HepG2 (cell line): ENCODE results near the gene UTP15. TPM values are rescaled to one million over a fixed set of nuclear protein-coding genes. Genes with fewer than 3 reads are reported as not detected.

Experiments
- ATF7 ChIP-seq, 2 experiments: fragments of 450-650 bp in 1 of 2; sonication (generic) in 1 of 2; formaldehyde crosslinking in 1 of 2; IDR thresholded peaks; 2 replicates each; pipeline versions ENCODE4 v1.4.0 to v1.6.1; 2016 to 2020; ENCODE audit warnings: antibody characterized with exemption in 1 of 2, mild to moderate bottlenecking in 1 of 2, missing genetic modification reagents in 1 of 2
- CAMTA2 ChIP-seq: sonication (generic); formaldehyde crosslinking; IDR thresholded peaks from 2 replicates; pipeline ENCODE4 v1.4.0; 2020; ENCODE audit warnings: mild to moderate bottlenecking, missing genetic modification reagents, borderline replicate concordance
- FOXK2 ChIP-seq: fragments of 450-650 bp; IDR thresholded peaks from 2 replicates; pipeline ENCODE4 v1.6.1; 2016
- NFYB ChIP-seq: sonication (generic); formaldehyde crosslinking; IDR thresholded peaks from 2 replicates; pipeline ENCODE4 v1.4.0; 2020; ENCODE audit warnings: missing genetic modification reagents
- SPEN ChIP-seq: sonication (generic); formaldehyde crosslinking; IDR thresholded peaks from 2 replicates; pipeline ENCODE4 v1.5.1; 2020; ENCODE audit warnings: low read depth, mild to moderate bottlenecking, missing genetic modification reagents
- TFAP4 ChIP-seq: sonication (generic); IDR thresholded peaks from 2 replicates; pipeline ENCODE4 v1.6.1; 2016; ENCODE audit warnings: low read depth, borderline replicate concordance
- ZBTB43 ChIP-seq: sonication (generic); formaldehyde crosslinking; conservative IDR thresholded peaks from 2 replicates; pipeline ENCODE4 v1.4.0; 2020; ENCODE audit warnings: missing genetic modification reagents
- ZNF20 ChIP-seq: sonication (generic); formaldehyde crosslinking; IDR thresholded peaks from 2 replicates; pipeline ENCODE4 v1.4.0; 2020; ENCODE audit warnings: mild to moderate bottlenecking, moderate library complexity, missing genetic modification reagents
- ZNF468 ChIP-seq: sonication (generic); formaldehyde crosslinking; IDR thresholded peaks from 2 replicates; pipeline ENCODE4 v1.8.0; 2022; ENCODE audit warnings: mild to moderate bottlenecking, moderate library complexity, missing genetic modification reagents
- ZNF616 ChIP-seq: sonication (generic); formaldehyde crosslinking; IDR thresholded peaks from 2 replicates; pipeline ENCODE4 v1.5.0; 2020; ENCODE audit warnings: low read depth, mild to moderate bottlenecking, missing genetic modification reagents
- ZNF883 ChIP-seq: sonication (generic); formaldehyde crosslinking; IDR thresholded peaks from 2 replicates; pipeline ENCODE4 v1.5.1; 2020; ENCODE audit warnings: mild to moderate bottlenecking, missing genetic modification reagents; ENCODE audit errors: not compliant biosample characterization
- polyA plus RNA-seq, 8 experiments: library from polyadenylated mRNA; depleted of rRNA in 3 of 8; stranded (reverse) in 7 of 8; unstranded in 1 of 8; fragments of >200 nt; fragmentation: Illumina TruSeq in 4 of 8; extraction: Trizol in 4 of 8; gene quantifications; 2 replicates each; pipeline versions ENCODE4 v1.2.1 to v1.2.3, GENCODE V29; 2011 to 2016; ENCODE audit warnings: low read depth in 4 of 8, missing spikeins in 1 of 8, mixed read lengths in 1 of 8; ENCODE audit not compliant: insufficient read depth in 1 of 8
- total RNA-seq, 5 experiments: library from RNA; depleted of rRNA; stranded (reverse); fragments of >200 nt; fragmentation: Illumina TruSeq; extraction: Trizol; gene quantifications; 2 replicates each; pipeline ENCODE4 v1.2.3, GENCODE V29; 2016; ENCODE audit warnings: low read depth in 1 of 5
- TF ChIP-seq, protein P1 (sequence below): sonication (generic); formaldehyde crosslinking; IDR thresholded peaks from 2 replicates; pipeline ENCODE4 v1.5.1; 2020; ENCODE audit warnings: missing genetic modification reagents, mild to moderate bottlenecking, borderline replicate concordance
- TF ChIP-seq, protein P2 (sequence below): sonication (generic); formaldehyde crosslinking; IDR thresholded peaks from 2 replicates; pipeline ENCODE4 v1.8.0; 2022; ENCODE audit warnings: low read depth, missing genetic modification reagents
- TF ChIP-seq, protein P3 (sequence below): sonication (generic); formaldehyde crosslinking; IDR thresholded peaks from 2 replicates; pipeline ENCODE4 v1.4.0; 2020; ENCODE audit warnings: mild to moderate bottlenecking, missing genetic modification reagents, borderline replicate concordance
- TF ChIP-seq, protein P4 (sequence below): sonication (generic); formaldehyde crosslinking; IDR thresholded peaks from 2 replicates; pipeline ENCODE4 v1.5.1; 2020; ENCODE audit warnings: mild to moderate bottlenecking, missing genetic modification reagents, moderate library complexity
- TF ChIP-seq, protein P5 (sequence below): sonication (generic); formaldehyde crosslinking; IDR thresholded peaks from 2 replicates; pipeline ENCODE4 v1.4.0; 2020; ENCODE audit warnings: missing genetic modification reagents, mild to moderate bottlenecking, borderline replicate concordance

UTP15 gene
- total and polyA plus RNA-seq, 2 of the 13 experiments (the other 11 are each of a cell fraction or from before 2014, with no cell fraction given) = 7.3 to 35.8 TPM

DNA sequence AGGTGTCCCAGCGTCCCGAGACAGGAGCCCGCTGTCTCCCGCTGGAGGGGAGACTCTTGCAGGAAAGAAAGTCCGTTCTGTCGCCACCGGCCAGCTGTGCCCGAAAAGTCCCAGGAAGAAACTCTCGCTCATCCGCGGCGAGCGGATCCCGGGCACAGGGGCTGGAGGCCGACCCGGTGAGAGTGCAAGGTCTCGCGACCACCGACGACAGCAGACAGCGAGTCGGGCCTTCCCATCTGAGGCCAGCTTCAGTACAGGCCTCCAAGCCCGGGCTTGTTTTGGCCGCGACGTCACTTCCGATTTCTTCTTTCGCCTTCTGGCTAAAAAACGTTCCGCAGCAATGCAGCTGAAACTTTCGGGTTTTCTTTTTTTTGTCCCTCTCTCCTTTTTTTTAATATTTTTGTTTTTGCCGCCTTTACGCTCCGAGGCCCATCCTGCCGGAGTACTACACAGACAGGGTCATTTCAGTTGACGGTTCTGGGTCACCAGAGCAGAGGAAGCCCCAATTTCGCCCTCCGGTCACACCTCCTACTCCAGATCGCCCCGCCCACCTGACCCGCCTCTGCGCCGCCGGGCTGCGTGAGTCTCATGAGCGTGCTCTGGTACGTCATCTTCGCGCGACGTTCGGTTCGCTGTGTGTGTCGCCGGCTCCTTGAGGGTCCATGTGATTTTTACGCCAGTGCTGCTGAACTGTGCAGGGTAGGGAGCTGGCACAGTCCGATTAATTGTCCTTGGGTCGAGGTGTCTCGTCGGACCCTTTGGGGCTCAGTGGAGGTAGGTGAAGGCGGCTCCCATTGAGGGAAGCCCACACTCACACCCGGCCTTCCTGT lies at the start of gene UTP15, which contains the start of gene ANKRA2 (continued):
- TF ChIP-seq, protein P1, sequence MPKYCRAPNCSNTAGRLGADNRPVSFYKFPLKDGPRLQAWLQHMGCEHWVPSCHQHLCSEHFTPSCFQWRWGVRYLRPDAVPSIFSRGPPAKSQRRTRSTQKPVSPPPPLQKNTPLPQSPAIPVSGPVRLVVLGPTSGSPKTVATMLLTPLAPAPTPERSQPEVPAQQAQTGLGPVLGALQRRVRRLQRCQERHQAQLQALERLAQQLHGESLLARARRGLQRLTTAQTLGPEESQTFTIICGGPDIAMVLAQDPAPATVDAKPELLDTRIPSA (CRISPR knock-in tag) = no peak
- TF ChIP-seq NFYB (CRISPR knock-in tag) = peak; percentile 37; the same call in 1 of the 2 replicates
- TF ChIP-seq ZNF616 (CRISPR knock-in tag) = 0 out of 2 replicates have a peak, but pooled peaks have one; percentile 22
- TF ChIP-seq, protein P2, sequence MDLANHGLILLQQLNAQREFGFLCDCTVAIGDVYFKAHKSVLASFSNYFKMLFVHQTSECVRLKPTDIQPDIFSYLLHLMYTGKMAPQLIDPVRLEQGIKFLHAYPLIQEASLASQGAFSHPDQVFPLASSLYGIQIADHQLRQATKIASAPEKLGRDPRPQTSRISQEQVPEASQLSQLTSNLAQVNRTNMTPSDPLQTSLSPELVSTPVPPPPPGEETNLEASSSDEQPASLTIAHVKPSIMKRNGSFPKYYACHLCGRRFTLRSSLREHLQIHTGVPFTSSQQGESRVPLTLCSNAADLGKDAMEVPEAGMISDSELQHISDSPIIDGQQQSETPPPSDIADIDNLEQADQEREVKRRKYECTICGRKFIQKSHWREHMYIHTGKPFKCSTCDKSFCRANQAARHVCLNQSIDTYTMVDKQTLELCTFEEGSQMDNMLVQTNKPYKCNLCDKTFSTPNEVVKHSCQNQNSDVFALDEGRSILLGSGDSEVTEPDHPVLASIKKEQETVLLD (CRISPR knock-in tag) = no peak
- TF ChIP-seq ATF7 (IDR thresholded peaks at IDR 0.05) = no peak
- 0 out of 2 replicates have a peak, but pooled peaks have one; percentile 44 for TF ChIP-seq ATF7 (CRISPR knock-in tag; IDR thresholded peaks at IDR 0.05)
- no peak for TF ChIP-seq ZBTB43
- TF ChIP-seq, protein P3, sequence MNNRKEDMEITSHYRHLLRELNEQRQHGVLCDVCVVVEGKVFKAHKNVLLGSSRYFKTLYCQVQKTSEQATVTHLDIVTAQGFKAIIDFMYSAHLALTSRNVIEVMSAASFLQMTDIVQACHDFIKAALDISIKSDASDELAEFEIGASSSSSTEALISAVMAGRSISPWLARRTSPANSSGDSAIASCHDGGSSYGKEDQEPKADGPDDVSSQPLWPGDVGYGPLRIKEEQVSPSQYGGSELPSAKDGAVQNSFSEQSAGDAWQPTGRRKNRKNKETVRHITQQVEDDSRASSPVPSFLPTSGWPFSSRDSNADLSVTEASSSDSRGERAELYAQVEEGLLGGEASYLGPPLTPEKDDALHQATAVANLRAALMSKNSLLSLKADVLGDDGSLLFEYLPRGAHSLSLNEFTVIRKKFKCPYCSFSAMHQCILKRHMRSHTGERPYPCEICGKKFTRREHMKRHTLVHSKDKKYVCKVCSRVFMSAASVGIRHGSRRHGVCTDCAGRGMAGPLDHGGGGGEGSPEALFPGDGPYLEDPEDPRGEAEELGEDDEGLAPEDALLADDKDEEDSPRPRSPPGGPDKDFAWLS = no peak
- TF ChIP-seq FOXK2 = peak; percentile 21; the same call in 1 of the 2 replicates
- TF ChIP-seq, protein P4, sequence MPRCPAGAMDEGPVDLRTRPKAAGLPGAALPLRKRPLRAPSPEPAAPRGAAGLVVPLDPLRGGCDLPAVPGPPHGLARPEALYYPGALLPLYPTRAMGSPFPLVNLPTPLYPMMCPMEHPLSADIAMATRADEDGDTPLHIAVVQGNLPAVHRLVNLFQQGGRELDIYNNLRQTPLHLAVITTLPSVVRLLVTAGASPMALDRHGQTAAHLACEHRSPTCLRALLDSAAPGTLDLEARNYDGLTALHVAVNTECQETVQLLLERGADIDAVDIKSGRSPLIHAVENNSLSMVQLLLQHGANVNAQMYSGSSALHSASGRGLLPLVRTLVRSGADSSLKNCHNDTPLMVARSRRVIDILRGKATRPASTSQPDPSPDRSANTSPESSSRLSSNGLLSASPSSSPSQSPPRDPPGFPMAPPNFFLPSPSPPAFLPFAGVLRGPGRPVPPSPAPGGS (CRISPR knock-in tag) = no peak
- TF ChIP-seq CAMTA2 (CRISPR knock-in tag) = no peak
- TF ChIP-seq ZNF883 (CRISPR knock-in tag) = no peak
- TF ChIP-seq, protein P5, sequence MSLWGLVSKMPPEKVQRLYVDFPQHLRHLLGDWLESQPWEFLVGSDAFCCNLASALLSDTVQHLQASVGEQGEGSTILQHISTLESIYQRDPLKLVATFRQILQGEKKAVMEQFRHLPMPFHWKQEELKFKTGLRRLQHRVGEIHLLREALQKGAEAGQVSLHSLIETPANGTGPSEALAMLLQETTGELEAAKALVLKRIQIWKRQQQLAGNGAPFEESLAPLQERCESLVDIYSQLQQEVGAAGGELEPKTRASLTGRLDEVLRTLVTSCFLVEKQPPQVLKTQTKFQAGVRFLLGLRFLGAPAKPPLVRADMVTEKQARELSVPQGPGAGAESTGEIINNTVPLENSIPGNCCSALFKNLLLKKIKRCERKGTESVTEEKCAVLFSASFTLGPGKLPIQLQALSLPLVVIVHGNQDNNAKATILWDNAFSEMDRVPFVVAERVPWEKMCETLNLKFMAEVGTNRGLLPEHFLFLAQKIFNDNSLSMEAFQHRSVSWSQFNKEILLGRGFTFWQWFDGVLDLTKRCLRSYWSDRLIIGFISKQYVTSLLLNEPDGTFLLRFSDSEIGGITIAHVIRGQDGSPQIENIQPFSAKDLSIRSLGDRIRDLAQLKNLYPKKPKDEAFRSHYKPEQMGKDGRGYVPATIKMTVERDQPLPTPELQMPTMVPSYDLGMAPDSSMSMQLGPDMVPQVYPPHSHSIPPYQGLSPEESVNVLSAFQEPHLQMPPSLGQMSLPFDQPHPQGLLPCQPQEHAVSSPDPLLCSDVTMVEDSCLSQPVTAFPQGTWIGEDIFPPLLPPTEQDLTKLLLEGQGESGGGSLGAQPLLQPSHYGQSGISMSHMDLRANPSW (CRISPR knock-in tag) = no peak
- TF ChIP-seq ZNF468 (CRISPR knock-in tag) = no peak
- TF ChIP-seq ZNF20 (CRISPR knock-in tag) = no peak
- peak; percentile 32; the same call in 1 of the 2 replicates for TF ChIP-seq TFAP4
- peak; percentile 91 for TF ChIP-seq SPEN (CRISPR knock-in tag)
